Mucosa of rectum (tissue), 2 donors: ENCODE measurements around the gene LAMA4.

Experiments
- H3K27ac ChIP-seq, 2 donors: one replicate each; pipeline ENCODE4 v1.7.0; 2013; ENCODE audit warnings: inconsistent platforms in 2 of 2, low read depth in 2 of 2, low read length in 2 of 2
- H3K27me3 ChIP-seq, 2 donors: one replicate each; pipeline ENCODE4 v1.7.0; 2013; ENCODE audit warnings: low read length in 2 of 2; ENCODE audit not compliant: control insufficient read depth in 2 of 2, insufficient read depth in 2 of 2
- H3K36me3 ChIP-seq, 2 donors: one replicate each; pipeline ENCODE4 v1.7.0; 2013; ENCODE audit warnings: low read length in 2 of 2; ENCODE audit not compliant: control insufficient read depth in 2 of 2, insufficient read depth in 2 of 2
- H3K4me1 ChIP-seq, 2 donors: one replicate each; pipeline ENCODE4 v1.7.0; 2013; ENCODE audit warnings: low read length in 2 of 2, mild to moderate bottlenecking in 1 of 2; ENCODE audit not compliant: control insufficient read depth in 2 of 2, insufficient read depth in 2 of 2
- H3K4me3 ChIP-seq, 2 donors: one replicate each; pipeline ENCODE4 v1.7.0; 2013; ENCODE audit warnings: low read length in 2 of 2
- H3K9ac ChIP-seq, 2 donors: one replicate each; pipeline ENCODE4 v1.7.0; 2013; ENCODE audit warnings: low read length in 2 of 2, low read depth in 1 of 2, mild to moderate bottlenecking in 1 of 2
- H3K9me3 ChIP-seq, 2 donors: one replicate each; pipeline ENCODE4 v1.7.0; 2013; ENCODE audit warnings: low read length in 2 of 2; ENCODE audit not compliant: control insufficient read depth in 2 of 2
- donor health status: healthy.
- donor health status: Normal muscosa, but diverticular disease.

LAMA4 gene

GRCh38 chr6:112215488-112216284 is 38.7 kb downstream of the LAMA4 start:
- Histone ChIP-seq H3K27me3 (peaks cover 0 to 2% of the 10 kb centered on the region in 2 donors), H3K9ac (no peak overlapping the region), H3K9me3 (no peaks in the 10 kb centered on the region), H3K4me1 (no peaks in the 10 kb centered on the region), H3K4me3 (no peak overlapping the region), H3K36me3 (peaks cover 0 to 2% of the 10 kb centered on the region in 2 donors), H3K27ac (no peak overlapping the region)

- Histone ChIP-seq H3K4me3 (no peak overlapping the region), H3K36me3 (peaks cover 0 to 2% of the 10 kb centered on the region in 2 donors), H3K4me1 (no peaks in the 10 kb centered on the region), H3K27ac (no peak overlapping the region), H3K27me3 (peaks cover 0 to 2% of the 10 kb centered on the region in 2 donors), H3K9me3 (no peaks in the 10 kb centered on the region), H3K9ac (no peak overlapping the region)
Observed at GRCh38 chr6:112214739-112215269, 39.6 kb downstream of the LAMA4 start.

DNA sequence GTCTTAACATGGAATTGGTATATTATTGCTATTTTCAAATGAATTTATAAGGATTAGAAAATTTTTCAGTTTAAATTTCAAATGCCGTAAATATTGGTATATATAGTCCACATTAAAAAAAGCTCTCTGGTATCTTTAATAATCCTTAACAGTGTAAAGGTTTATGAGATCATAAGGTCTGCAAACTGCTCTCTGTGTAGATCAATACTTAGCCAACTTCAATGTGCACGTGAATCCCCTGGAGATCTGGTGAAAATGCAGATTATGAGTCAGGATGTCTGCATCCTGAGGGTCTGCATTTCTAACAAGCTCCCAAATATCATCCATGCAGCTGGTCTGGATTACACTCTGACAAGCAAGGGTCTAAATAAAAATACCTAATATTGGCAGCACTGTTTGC is 43.5 kb downstream of the LAMA4 start:
- no peak overlapping the region for H3K4me3 ChIP-seq
- peaks cover 0 to 2% of the 10 kb centered on the region in 2 donors for H3K36me3 ChIP-seq
- no peaks in the 10 kb centered on the region for H3K27me3 ChIP-seq
- no peak overlapping the region for H3K27ac ChIP-seq
- no peak overlapping the region for H3K9ac ChIP-seq
- H3K4me1 ChIP-seq, result no peaks in the 10 kb centered on the region
- H3K9me3 ChIP-seq, result no peaks in the 10 kb centered on the region

GRCh38 chr6:112209131-112209530 is 45.2 kb downstream of the LAMA4 start:
- Histone ChIP-seq H3K9me3 (no peaks in the 10 kb centered on the region), H3K9ac (no peak overlapping the region), H3K27me3 (no peaks in the 10 kb centered on the region), H3K36me3 (peaks cover 0 to 2% of the 10 kb centered on the region in 2 donors), H3K4me3 (no peak overlapping the region), H3K27ac (no peak overlapping the region), H3K4me1 (peaks cover 0 to 2% of the 10 kb centered on the region in 2 donors)

GRCh38 chr6:112207776-112208175 is 46.6 kb downstream of the LAMA4 start:
- Histone ChIP-seq H3K27ac (no peak overlapping the region), H3K36me3 (peaks cover 0 to 2% of the 10 kb centered on the region in 2 donors), H3K4me3 (no peak overlapping the region), H3K27me3 (no peaks in the 10 kb centered on the region), H3K4me1 (peaks cover 0 to 2% of the 10 kb centered on the region in 2 donors), H3K9me3 (no peaks in the 10 kb centered on the region), H3K9ac (no peak overlapping the region)

DNA sequence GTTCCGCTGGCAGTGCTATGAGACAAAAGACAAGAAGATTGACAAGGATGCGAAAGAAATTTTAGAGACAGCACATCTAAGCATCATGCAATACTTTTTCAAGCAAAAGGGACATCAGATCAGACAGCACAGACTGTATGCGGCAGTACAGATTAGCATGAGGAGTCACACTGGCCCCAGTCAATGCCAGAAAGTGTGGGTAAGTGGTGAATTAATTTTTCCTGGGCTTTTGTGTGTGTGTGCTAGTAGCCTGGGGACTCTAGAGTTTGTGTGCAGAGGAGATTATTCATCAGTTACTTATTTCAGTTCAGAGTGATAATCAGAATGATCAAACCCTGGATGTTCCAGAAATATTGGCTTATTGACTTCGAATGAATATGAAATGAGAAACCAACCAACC is 47.2 kb downstream of the LAMA4 start:
- no peak overlapping the region for H3K27ac ChIP-seq
- no peaks in the 10 kb centered on the region for H3K27me3 ChIP-seq
- no peaks in the 10 kb centered on the region for H3K9me3 ChIP-seq
- H3K4me3 ChIP-seq, result no peak overlapping the region
- H3K4me1 ChIP-seq, result peaks cover 0 to 2% of the 10 kb centered on the region in 2 donors
- H3K36me3 ChIP-seq, result peaks cover 0 to 2% of the 10 kb centered on the region in 2 donors
- H3K9ac ChIP-seq, result no peak overlapping the region

DNA sequence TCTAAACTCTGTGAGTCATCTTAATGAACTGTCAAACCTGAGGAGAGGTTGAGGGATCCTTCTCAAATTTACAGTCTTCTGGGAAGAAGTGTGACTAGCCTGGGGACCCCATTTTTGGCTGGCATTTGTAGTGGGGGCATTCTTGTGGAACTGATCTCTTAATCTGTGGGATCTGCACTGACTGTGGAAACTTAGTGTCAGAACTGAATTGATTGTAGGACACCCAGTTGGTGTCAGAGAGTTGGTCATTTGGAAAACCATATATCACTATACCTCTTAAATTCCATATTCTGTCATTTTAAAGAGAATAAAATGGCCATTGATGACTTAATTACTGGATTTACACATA is 48.3 kb downstream of the LAMA4 start:
- H3K4me1 ChIP-seq, result peaks cover 0 to 2% of the 10 kb centered on the region in 2 donors
- H3K27ac ChIP-seq, result no peak overlapping the region
- no peak overlapping the region for H3K4me3 ChIP-seq
- H3K27me3 ChIP-seq, result no peaks in the 10 kb centered on the region
- H3K9me3 ChIP-seq, result no peaks in the 10 kb centered on the region
- H3K36me3 ChIP-seq, result no peaks in the 10 kb centered on the region
- no peak overlapping the region for H3K9ac ChIP-seq

GRCh38 chr6:112205427-112206109 is 48.8 kb downstream of the LAMA4 start:
- Histone ChIP-seq H3K9me3 (no peaks in the 10 kb centered on the region), H3K27me3 (no peaks in the 10 kb centered on the region), H3K9ac (no peak overlapping the region), H3K27ac (no peak overlapping the region), H3K4me1 (peaks cover 0 to 2% of the 10 kb centered on the region in 2 donors), H3K4me3 (no peak overlapping the region), H3K36me3 (no peaks in the 10 kb centered on the region)

GRCh38 chr6:112204350-112204706 is 50.0 kb downstream of the LAMA4 start:
- no peaks in the 10 kb centered on the region for H3K9me3 ChIP-seq
- peaks cover 0 to 2% of the 10 kb centered on the region in 2 donors for H3K4me1 ChIP-seq
- H3K27ac ChIP-seq, result no peak overlapping the region
- no peaks in the 10 kb centered on the region for H3K27me3 ChIP-seq
- no peak overlapping the region for H3K9ac ChIP-seq
- H3K4me3 ChIP-seq, result no peak overlapping the region
- no peaks in the 10 kb centered on the region for H3K36me3 ChIP-seq

DNA sequence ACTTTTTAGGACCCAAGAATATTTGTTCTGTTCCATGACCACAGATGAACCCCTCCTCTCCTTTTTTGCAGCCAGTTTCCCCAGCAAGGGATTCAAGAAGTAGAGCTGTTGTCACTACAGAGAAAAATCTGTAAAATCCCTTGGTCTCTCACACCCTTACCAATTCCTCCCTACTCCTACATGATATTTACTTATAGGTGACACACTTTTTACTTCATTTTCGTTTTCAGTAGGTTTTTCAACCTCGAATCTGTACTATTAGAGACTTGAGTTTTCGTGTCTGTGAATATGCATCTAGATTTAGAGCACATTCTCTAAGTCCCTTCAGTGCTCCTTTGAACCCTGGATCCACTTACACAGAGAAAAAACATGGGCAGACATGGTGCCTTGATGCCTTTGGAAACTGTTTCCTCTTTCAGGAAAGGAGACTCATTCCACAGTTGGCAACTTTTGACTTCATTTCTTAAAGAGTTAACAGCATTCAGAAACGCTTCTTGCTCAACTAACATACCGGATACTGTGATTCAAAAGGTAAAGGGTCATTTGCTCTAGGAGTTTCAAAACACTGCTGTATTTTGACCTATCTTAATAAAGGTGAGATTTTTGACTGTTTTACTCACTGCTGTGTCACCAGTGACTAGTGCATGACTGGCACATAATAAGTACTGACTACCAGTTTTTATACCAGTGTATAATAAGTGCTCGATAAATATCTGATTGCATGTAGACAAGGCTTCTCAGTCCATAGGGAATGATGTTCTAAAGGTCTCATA is 50.6 kb downstream of the LAMA4 start:
- Histone ChIP-seq H3K4me3 (no peak overlapping the region), H3K36me3 (no peaks in the 10 kb centered on the region), H3K27ac (peak overlapping the region; percentile 11 to 41), H3K27me3 (no peaks in the 10 kb centered on the region), H3K4me1 (peaks cover 0 to 2% of the 10 kb centered on the region in 2 donors), H3K9me3 (no peaks in the 10 kb centered on the region), H3K9ac (no peak overlapping the region)
